GM20000 (cell line): ENCODE measurements around the gene SCAMP1.

Source experiments
- DNase-seq: peaks from one replicate; pipeline ENCODE4 v3.0.0; 2012; ENCODE audit warnings: low spot score
- CTCF ChIP-seq: IDR thresholded peaks from 2 replicates; pipeline ENCODE4 v1.5.1; 2012; ENCODE audit warnings: mild to moderate bottlenecking, control low read depth; ENCODE audit errors: extremely low read depth, missing control alignments

Gene SCAMP1

GRCh38 chr5:78514427-78515330 is 154.3 kb downstream of the SCAMP1 start:
- no peak for DNase-seq
- TF ChIP-seq CTCF = no peak

- DNase-seq = no peak
Measured at GRCh38 chr5:78515670-78516069, 155.3 kb downstream of the SCAMP1 start.

GRCh38 chr5:78518365-78519197 is 158.2 kb downstream of the SCAMP1 start:
- no peak for TF ChIP-seq CTCF
- DNase-seq = no peak

More at GRCh38 chr5:78515670-78516069, 155.3 kb downstream of the SCAMP1 start:
- no peak for TF ChIP-seq CTCF

- no peak for DNase-seq
- TF ChIP-seq CTCF = no peak
Measured at GRCh38 chr5:78519198-78519941, 159.0 kb downstream of the SCAMP1 start.

GRCh38 chr5:78521455-78521854 is 161.0 kb downstream of the SCAMP1 start:
- TF ChIP-seq CTCF = no peak

GRCh38 chr5:78522476-78523260 is 162.3 kb downstream of the SCAMP1 start:
- no peak for DNase-seq
- no peak for TF ChIP-seq CTCF

More at GRCh38 chr5:78521455-78521854, 161.0 kb downstream of the SCAMP1 start:
- DNase-seq = no peak
